NCI-H82 treated with DMSO at 0.1 percent for 48 hours (cell line): ENCODE measurements around the gene CAMK1D.

Source experiments
- DNase-seq: peaks from one replicate; lab custom pipeline; 2025; ENCODE audit not compliant: unreplicated experiment; lab: John Stamatoyannopoulos, UW

CAMK1D gene

DNA sequence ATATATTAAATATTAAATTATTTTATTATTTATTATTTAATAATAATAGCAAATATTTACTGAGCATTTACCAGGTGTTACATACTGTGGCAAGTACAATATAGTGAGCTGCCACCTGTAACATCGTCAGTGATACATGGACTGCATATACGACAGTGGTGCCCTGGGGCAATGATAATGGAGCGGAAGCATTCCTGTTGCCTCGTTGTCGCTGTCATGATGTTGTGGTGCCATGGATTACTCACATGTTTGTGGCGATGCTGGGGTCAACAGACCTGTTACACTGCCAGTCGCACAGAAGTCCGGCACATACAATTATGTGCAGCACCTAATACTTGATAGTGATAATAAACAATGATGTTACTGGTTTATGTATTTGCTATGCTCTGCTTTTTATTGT, 20.6 kb downstream of the CAMK1D start:
- DNase-seq: no peak

DNA sequence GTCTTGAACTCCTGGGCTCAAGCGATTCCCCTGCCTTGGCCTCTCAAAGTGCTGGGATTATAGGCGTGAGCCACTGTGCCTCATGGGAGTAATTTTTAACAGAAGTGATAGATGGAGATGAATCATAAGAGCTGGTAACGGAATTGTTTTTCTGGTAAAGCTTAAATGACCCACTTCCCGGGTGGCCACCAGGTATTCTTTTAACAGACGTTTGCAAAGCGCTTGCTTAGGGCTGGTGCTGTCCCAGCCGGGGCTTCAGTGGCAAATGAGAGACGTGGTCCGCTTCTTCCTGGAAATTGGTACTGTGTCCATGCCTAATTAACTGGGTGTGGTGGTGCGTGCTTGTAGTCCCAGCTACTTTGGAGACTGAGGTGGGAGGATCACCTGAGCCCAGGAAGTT, 23.5 kb downstream of the CAMK1D start:
- no peak for DNase-seq

DNA sequence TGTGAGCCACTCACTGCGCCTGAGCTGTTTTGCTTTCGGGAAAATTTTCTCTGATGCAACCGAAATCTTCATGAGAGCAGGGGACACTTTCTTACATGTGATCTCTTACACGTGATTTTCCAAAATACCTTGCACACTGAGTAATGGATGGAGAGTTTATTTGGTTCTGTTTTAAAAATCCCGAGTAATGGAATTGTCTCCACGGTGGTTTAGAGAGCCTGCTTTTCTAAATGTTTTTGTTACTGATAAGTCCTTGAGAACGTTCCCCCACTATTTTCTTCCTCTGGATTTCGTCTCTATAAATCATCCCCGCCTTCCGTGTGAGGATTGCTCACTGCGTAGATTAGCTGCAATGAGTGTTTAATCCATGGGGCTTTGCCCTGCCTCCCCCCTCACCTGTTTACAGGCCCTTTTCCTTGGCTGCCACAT, 25.7 kb downstream of the CAMK1D start:
- DNase-seq: no peak

DNA sequence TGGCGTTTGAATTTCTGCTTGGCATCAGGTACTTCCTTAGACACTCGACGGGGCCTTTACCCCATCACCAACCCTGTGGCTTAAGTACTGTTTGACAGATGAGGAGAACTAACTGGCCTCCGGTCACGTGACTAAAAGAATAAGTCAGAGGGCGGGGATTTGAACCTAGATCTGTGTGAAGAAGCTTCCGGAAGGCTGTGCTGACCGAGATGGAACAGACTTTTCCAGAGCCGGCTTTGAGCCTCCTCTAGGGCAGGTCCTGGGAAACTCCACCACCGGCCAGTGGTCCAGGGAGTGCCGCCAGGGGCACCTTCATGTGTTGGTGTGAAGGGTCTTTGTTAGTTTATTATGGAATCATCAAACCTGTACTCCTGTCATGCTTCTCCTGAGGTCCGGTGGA, 26.9 kb downstream of the CAMK1D start:
- DNase-seq: no peak

DNA sequence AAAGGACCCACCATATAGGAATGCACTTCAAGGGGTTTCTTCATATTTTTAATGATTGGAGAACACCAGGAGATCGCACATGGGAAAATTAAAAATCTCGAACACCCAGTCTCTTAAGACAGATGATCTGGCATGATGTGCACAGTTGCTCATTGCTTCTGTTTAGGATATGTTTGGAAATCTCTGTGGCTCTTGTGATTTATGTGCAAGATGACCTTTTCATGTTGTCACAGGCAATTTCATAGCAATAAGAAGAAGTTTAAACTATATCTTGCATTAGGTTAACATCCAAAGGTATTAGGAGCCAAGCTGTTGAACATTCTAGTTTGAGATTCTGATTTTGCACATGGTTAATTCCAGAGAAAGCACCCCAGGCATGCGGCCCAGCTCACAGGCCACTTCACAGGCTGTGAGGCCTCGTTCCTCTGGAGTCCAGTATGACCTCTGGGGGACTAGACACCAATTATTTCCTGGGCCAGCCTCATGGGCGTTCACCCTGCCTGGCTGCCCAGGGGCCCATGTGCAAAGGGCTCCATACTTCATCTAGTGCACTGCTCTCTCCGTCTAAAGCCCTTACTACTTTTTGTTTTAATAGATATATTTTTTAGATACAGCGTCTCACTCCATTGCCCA, 28.4 kb downstream of the CAMK1D start:
- DNase-seq: no peak

DNA sequence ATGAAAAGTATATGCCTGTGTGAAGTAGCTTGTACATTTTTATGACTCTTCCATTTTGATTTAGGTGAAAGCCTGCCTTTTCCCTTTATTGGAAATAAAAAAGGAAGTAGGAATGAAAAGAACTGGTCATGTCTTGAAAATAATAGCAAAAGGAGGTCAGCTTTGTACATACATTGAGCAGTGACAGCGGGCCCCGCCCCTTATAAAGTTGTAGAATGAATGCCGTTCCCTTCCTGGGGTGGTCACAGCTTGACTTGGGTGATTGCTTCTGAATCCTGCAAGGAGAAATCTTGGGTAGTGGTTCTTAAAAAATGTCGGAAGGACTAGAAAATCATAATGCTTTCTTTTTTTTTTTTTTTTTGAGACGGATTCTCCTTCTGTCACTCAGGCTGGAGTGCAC, 31.7 kb downstream of the CAMK1D start:
- DNase-seq: no peak

DNA sequence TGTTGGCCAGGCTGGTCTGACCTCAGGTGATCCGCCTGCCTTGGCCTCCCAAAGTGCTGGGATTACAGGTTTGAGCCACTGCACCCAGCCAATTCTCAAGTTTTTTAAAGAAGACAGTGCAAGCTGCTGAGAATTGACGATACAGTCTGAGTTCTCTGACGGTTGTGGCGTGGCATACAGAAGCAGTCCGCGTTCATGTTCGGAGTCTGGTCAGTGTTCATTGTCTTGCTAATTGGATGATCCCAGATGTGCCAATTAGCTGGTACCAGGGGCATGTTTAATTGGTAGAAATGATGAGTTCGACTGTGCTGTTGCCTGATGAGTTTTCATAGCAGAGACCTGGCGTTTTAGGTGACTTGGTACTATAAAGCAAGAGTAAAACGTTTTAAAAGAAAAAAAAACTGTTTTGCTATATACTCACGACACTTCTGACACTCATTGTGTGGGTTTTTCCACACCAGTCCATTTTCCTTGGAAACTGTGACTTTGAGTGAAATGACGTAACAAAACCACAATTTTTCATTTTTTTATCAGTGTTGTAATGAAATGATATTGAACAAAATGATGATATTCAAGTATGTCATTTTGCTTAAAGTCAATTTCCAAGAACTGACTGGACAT, 32.3 kb downstream of the CAMK1D start:
- no peak for DNase-seq

DNA sequence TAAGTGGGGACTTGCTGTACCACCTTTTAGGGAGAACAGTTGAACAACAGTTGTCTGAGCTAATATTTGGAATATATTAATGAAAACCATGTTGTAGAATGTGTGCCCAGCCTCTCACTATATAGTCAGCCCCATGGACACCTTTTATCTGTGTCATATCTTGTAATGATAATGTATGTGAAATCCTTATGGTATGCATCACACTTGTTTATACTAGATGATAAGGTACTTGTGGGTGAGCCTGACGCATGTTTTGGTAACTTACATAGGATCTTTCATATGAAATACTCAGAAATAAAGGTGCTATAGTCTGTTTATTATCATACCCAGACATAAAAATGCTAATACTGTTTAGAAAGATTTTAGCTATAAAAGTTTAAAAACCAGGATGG, 32.8 kb downstream of the CAMK1D start:
- DNase-seq: no peak

DNA sequence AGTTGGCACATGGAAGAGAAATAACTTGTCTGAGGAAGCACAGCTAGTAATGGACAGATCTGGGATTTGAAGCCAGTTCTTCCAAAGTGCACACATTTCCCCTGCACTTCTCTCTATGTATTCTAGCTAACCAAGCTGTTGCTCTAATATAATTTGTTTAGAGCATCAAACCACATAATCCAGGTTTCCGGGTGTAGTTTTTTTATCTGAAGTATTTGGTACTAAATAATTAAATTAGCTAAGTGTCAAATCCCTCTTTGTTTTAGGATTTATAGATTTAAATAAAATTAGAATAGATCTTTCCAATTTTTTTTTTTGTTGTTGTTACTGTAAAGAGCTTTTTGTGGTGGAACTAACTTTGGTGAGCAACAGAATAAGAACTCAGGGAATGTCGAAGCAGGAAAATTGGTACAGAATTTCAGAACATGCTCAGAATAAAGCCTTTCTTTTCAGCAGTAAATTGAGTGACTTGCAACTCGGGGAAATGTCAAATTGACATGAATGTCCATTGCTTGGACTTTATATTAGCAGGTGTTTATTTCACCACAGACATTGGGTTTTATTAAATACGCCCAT, 33.7 kb downstream of the CAMK1D start:
- no peak for DNase-seq

DNA sequence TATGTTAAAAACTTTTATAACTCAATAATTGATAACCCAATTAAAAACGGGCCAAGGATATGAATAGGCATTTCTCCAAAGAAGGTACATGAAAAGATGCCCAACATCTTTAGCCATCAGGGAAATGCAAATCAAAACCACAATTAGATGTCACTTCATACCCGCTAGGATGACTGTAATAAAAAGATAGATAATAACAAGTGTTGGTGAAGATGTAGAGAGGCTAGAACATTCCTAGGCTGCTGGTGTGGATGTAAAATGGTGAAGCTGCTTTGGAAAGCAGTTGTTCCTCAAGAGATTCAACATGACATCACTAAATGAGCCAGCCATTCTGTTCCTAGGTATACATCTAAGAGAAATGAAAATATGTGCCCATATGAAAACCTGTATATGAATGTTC, 35.6 kb downstream of the CAMK1D start:
- DNase-seq: no peak

DNA sequence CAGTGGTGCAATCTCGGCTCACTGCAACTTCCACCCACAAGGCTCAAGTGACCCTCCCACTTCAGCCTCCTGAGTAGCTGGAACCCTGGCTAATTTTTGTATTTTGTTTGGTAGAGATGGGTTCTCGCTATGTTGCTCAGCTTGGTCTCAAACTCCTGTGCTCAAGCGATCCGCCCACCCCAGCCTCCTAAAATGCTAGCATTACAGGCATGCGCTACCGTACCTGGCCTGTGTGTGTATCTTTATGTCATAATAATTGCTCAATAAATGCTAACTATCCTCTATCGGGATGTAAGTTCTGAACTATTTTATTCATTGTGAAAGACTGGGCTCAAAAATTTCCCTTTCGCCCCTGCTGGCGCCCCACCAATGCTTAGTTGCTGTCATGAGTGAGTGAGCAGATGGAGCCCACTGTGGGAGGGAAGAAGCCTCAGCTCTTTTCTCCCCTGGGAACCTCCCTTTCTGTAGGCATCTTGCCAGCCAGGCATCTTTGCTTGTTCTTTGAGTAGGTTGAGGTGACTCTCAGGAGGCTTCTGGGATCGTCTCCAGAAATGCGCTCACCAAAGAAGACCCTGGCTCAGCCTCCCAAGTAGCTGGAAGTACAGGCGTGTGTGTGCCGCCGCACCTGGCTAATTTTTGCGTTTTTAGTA, 38.3 kb downstream of the CAMK1D start:
- no peak for DNase-seq

DNA sequence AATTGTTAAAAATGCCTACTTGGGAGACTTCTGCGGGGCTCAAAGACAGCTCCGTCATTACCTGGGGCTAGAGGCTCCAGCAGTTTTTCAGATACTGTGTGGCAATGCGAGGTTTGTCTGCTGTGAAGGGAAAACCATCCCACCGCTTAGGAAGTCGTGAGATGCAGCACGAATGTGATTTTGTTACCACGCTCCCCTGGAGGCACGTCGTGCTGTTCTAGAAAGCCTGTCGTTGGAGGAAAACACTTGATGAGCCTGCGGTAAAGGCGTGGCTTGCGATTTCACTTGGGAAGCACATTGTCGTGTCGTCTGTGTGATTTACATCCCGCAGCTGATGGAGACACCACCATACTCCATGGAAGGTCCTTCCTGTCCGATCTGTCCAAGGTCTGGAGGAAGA, 39.3 kb downstream of the CAMK1D start:
- no peak for DNase-seq

DNA sequence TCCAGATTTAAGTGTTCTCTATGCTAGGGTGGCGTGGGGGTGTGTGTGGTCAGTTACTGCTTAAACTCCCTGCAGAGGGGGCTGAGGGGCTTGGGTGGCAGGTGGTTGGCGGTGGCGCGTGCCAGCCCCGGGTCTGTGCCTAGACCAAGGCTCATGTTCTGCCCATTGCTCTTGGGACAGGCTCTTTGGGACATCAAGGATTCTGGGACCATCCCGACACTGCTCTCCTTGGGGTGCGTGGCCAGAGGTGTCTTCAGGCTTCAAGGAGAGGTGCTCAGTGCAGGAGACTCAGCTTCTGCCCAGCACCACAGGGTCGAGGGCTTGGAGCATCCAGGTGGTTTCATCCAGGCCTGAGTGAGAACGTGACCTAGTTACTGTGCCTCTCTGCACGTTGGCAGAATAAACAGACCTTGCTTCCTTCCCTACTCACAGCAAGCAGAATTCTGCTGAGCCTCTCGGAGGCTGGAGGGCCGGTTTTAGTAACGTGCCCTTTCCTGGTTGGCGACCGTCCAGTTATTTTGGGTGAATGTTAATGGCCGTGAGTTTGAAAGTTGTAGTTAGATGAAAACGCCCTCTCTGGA, 39.9 kb downstream of the CAMK1D start:
- DNase-seq: no peak

DNA sequence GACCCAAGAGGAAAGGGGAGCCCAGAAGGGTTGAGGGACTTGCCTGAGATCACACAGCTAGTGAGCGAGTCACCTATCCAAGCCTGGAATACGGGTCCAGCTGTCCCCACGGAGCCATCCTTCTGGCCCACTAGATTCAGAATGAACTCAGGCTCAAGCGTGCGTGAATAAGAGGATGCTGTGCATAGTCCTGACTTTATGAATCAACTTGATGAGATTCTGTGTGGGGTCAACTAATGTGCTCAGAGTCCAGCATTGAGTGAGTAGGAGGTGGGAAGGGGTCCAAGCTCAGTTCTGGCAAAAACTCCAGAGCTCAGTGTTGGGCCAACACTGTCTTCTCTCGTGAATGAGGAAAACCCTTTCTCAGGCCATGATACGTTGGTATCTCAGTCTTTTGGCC, 41.4 kb downstream of the CAMK1D start:
- no peak for DNase-seq

DNA sequence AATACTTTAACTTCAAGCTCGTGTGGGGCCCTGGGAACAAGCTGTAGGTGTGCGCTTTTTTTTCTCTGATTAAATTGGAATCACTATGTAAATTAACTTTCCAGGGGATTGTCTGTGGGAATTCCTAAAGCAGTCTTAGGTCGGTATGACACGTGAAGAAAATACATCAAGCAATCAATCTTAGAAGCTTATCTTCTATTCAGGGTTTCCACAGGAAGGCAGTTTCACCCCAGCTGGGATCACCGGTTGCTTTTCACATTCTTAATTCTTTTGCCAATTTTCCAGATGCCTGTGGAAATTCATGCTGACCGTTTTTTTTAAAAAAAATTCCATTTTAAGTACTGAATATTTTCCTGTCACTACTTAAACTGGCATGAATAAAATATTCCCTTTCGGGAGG, 41.9 kb downstream of the CAMK1D start:
- no peak for DNase-seq

DNA sequence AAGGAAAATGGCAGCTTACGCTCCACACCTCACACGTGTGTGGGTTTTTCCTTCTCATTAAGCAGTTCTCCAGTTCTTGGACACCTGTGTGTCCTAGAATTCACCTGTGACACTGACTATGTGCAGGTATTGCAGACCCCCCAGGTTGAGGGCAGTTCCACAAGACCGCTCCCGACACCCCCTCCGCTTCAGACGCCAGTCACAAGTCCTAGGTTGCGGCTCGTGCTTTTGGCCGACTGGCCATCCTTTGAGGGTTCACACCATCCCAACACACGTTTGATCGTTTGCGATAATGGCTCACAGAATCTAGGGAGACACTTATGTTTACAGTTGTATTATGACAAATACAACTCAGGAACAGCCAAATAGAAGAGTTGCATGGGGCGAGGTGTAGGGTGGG, 44.5 kb downstream of the CAMK1D start:
- DNase-seq: no peak

DNA sequence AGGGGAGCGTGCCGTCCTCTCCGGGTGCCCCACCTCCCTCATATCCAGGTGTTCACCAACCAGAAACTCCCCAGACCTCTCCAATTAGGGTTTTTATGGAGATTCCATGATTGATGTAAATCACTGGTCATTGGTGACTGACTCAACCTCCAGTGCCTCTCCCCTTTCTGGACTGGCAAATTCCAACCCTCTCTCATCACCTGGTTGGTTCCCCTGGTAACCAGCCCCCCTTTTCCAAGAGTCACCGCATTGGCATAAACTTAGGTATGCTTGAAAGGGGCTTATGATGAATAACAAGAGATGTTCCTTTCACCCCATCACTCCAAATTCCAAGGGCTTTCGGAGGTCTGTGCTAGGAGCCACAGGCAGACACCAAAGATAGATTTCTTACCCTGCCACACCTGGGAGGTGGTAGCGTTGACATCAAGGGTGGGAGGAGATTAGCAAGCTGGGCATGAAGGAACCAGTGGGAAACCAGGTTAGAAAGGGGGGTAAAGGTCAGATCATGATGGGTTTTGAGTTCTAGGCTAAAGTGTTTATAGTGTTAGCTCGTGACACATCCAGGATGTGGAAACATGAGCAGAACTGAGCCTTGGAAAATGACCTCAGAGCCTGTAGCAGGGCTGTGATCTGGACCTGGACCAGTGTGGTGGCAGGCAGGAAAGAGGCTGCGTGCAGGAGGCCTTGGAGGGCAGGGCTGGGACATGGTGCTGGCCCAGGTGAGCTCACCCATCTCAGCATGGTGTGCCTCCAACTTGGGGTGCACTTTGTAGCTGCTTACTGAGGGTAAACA, 45.1 kb downstream of the CAMK1D start:
- no peak for DNase-seq

DNA sequence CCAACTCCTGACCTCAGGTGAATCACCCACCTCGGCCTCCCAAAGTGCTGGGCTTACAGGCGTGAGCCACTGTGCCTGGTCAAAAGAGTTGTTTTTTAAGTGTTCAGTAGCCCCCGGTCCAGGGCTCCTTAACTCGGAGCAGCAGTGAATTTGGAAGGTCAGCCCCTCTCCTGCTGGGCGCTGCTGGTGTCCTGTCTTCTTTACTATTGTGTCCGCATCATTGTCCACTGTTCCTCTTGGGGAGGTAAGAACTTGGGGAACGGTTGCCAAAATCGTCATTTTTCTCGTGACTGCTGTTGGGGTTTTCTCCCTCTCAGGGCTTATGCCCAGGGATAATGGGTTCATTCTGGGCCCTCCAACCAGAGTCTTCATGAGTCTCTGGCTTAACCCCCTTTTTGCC, 46.7 kb downstream of the CAMK1D start:
- no peak for DNase-seq

DNA sequence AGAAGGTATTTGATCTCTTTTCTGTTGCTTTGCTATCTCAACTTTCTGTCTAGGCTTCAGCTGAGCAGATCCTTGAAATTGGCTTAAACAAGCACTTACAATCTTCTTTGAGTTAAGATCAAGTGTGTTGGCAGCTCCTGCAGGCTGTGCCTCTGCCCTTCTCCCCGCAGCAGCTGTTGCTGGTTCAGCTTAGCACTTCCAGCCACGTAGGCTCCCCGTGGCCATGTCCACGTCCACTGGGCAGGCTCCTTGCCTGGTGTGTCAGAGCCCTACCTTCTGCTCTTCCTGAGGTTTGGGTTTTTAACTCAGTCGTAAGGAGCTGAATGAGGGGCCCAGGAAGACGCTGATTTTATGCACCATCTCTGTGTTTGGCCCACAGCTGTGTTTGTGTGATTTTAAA, 47.2 kb downstream of the CAMK1D start:
- DNase-seq: peak; percentile 71

DNA sequence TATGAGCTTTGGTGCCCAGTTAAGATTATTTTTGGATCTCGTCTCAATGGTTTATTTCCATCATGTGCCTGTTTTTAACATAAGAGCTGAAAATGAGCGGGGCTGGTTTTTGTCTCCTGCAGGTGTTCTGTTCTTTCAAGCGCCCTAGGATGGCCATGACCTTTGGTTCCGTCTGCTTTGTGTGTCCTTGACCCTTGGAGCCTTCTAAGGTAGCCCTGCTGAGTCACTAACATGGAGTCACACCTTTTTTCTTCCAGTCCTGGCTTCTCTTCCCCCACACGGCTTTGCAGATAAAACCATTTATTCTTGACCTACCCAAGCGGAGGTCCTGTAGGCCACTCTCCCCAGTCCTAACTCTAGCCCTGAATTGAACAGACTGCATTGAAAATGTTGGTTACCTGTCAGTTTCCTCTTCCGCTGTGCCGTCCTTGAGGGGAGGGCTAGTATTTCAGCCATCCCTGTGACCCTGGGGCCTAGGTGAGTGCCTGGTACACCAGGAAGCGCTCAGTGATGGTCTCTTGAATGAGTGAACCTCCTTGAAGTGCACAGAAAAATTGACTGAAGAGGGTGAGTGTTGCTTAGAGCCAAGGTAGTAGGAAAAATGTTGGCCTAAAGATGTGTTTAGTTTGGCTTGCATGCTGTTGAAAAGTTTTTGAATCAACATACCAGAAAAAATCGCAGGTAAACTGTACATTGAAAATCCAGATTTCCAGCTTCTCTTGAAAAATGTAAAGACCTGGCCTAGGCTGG, 48.0 kb downstream of the CAMK1D start:
- no peak for DNase-seq

DNA sequence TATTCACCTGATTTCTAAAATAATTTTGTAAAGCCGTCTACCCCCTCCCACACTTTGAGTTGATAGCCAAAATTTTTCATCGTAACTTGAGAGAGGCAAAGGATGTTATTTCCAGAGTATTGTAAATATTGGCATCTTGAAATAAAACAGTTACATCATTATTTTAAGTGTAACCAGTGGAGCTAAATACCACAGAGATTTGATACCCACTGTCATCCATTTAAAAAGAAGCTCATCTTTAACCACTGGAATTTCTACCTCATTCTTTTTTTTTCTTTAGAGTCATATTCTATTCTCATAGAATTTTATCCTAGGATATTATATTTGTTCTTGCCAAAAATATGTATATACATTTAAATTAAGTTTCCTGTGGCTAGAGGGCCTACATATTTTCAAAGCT, 48.6 kb downstream of the CAMK1D start:
- DNase-seq: no peak
